HG02678 (cell line): Measurements from ENCODE around the gene TBC1D4.

ENCODE experiments used
- ATAC-seq: cut with Tn5 transposase; IDR thresholded peaks from one replicate; pipeline ENCODE4 v1.9.1; 2021; ENCODE audit warnings: mild to moderate bottlenecking, moderate library complexity; ENCODE audit not compliant: unreplicated experiment

The TBC1D4 gene, protein sequence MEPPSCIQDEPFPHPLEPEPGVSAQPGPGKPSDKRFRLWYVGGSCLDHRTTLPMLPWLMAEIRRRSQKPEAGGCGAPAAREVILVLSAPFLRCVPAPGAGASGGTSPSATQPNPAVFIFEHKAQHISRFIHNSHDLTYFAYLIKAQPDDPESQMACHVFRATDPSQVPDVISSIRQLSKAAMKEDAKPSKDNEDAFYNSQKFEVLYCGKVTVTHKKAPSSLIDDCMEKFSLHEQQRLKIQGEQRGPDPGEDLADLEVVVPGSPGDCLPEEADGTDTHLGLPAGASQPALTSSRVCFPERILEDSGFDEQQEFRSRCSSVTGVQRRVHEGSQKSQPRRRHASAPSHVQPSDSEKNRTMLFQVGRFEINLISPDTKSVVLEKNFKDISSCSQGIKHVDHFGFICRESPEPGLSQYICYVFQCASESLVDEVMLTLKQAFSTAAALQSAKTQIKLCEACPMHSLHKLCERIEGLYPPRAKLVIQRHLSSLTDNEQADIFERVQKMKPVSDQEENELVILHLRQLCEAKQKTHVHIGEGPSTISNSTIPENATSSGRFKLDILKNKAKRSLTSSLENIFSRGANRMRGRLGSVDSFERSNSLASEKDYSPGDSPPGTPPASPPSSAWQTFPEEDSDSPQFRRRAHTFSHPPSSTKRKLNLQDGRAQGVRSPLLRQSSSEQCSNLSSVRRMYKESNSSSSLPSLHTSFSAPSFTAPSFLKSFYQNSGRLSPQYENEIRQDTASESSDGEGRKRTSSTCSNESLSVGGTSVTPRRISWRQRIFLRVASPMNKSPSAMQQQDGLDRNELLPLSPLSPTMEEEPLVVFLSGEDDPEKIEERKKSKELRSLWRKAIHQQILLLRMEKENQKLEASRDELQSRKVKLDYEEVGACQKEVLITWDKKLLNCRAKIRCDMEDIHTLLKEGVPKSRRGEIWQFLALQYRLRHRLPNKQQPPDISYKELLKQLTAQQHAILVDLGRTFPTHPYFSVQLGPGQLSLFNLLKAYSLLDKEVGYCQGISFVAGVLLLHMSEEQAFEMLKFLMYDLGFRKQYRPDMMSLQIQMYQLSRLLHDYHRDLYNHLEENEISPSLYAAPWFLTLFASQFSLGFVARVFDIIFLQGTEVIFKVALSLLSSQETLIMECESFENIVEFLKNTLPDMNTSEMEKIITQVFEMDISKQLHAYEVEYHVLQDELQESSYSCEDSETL (N-terminal part only)

GRCh38 chr13:75482070-75482819, at the start of gene TBC1D4:
TSS of gene TBC1D4 (minus strand) at chr13:75482169. CDS start at chr13:75481767, 402 bp downstream.
- ATAC-seq: peak; percentile 76

GRCh38 chr13:75530549-75530961, 48.6 kb upstream of the TBC1D4 start:
- no peak for ATAC-seq

GRCh38 chr13:75521956-75522355, 40.0 kb upstream of the TBC1D4 start:
- no peak for ATAC-seq

- no peak for ATAC-seq
These were observed 36.6 kb upstream of the TBC1D4 start for GRCh38 chr13:75518439-75519088.

- ATAC-seq: no peak
These were observed 32.4 kb upstream of the TBC1D4 start for GRCh38 chr13:75514080-75514995.

DNA sequence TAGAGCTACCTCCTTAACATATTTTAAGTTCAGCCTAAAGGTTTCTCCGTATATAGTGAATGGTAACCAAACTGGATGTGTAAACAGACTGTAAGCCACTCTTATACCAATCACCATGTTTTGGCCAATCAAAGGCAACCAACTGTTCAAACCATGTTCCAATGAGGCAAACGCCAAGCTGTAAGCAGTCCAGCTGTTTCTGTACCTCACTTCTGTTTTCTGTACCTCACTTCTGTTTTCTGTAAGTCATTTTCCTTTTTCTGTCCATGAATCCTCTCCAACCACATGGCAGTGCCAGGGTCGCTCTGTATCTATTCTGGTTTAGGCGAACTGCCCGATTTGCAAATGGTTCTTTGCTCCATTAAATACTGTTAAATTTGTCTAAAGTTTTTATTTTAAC, 31.3 kb upstream of the TBC1D4 start:
- ATAC-seq: no peak

DNA sequence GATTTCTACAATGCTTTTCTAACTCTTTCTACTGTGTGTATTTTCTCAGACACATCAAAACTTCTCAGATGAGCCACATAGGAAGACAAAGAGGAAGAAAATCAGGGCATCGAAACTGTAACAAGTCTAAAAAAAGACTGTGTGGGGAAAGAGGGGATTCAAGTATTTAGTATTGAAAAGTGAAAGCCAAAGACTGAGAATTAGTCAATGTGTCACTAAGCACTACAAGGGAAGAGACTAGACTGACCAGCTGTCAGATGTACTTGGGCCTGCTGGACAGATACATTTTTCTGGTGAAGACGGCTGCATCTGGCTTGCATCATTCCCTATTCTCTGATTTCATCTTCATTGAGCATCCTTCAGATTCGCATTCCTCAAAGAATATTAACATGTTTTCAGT, 30.3 kb upstream of the TBC1D4 start:
- peak; percentile 92 for ATAC-seq

- ATAC-seq: no peak
These were observed 29.2 kb upstream of the TBC1D4 start for GRCh38 chr13:75511051-75511625.

DNA sequence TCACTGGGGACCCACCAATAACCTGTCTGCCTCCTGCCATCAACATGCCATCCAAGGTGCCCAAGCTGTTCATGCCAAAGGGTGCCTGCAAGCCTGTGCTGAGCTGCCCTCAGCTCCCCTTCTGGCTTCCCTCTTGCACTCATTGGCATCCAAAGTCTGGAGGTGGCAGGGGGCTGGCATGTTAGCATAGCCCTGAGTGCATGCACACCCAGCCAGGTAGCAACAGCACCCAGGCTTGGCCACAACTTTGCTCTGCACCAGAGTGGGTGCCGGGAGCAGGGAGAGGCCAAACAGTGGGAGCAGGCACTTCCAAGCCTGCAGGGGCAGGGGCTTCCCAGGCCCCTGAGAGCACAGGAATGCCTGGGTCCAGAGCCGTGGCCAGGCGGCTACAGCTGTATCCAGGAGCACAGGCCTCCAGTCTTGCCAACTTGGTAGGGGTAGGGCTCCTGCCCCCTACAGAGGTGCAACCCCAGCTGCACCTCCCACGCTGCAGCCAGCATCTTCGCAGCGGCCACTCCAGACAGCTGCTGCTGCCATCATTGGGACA, 26.1 kb upstream of the TBC1D4 start:
- no peak for ATAC-seq

- ATAC-seq: no peak
These were observed 25.3 kb upstream of the TBC1D4 start for GRCh38 chr13:75507027-75508001.

DNA sequence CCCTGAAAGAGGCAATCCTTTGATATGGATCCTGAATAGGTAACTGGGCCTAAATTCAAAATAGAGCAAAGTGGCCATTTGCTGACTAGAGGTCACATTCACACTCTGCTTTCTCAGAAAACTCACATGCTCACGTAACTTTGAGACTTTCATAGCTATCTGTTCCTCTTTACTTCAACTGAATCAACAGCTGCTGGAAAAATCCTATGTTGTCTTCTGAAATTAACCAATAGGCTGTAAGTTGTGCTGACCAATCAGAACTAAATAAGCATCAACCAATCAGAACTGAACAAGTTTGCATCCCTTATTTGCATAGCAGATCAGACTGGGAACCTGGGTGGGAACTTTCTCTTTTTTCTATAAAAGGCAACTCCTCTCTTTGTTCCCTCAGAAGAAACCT, 24.0 kb upstream of the TBC1D4 start:
- ATAC-seq: no peak

DNA sequence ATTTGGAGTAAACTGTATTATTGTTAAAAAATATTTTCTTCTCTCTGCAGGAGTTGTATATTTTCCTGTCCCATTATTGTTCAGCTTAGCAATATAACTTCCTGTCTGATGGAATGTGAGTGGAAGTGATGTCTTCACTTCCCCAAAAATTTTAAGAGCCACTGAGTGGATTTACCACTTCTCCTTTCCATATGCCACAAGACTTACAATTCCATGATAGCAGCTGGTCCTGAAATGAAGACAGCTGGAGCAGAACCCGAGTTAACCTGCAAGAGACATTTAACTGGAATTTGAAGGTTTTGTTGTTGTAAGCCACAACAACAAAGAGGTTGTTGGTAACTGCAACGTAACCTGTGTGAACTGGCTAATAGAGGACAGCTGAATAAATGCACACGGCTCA, 23.4 kb upstream of the TBC1D4 start:
- ATAC-seq: no peak

- ATAC-seq: no peak
These were observed 14.0 kb upstream of the TBC1D4 start for GRCh38 chr13:75495938-75496337.

GRCh38 chr13:75494491-75494890, 12.5 kb upstream of the TBC1D4 start:
- ATAC-seq: no peak

- no peak for ATAC-seq
These were observed 11.2 kb upstream of the TBC1D4 start for GRCh38 chr13:75493156-75493555.

DNA sequence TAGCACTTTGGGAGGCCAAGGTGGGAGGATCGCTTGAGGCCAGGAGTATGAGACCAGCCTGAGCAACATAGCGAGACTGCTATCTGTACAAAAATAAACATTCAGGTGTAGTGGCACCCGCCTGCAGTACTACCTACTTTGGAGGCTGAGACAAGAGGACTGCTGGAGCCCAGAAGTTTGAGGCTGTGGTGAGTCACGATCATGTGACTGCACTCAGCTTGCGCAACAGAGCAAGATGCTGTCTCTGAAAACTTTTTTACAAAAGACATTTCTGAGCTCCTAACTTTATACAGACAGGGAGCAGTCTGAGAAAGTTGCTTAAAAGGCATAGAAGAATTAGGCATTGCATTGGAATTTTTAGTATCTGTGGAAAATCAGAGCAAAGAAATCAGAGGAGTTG, 10.4 kb upstream of the TBC1D4 start:
- ATAC-seq: no peak

GRCh38 chr13:75491376-75491775, 9.4 kb upstream of the TBC1D4 start:
- ATAC-seq: no peak
